Common myeloid progenitor, CD34-positive (primary cell): ENCODE data around the gene ITPK1.

ENCODE experiments used
- CTCF ChIA-PET: fragments of 350-600 bp; sonication (Branson Sonifier 250); formaldehyde crosslinking; loops from one replicate; lab custom pipeline; 2021; ENCODE audit warnings: antibody characterized with exemption; lab: Charles Lee
- POLR2A ChIA-PET: fragments of 350-600 bp; sonication (Branson Sonifier 250); formaldehyde crosslinking; loops from one replicate; lab custom pipeline; 2021; ENCODE audit warnings: antibody characterized with exemption; lab: Charles Lee
- DNase-seq, 3 donors: peaks; one replicate each; pipeline versions ENCODE4 v3.0.0 to v3.0.0-alpha.2; 2013
- H3K27ac ChIP-seq, 2 experiments: 1 replicate in 1 of 2; 2 replicates in 1 of 2; pipeline ENCODE4 v1.7.0; 2013; ENCODE audit warnings: inconsistent platforms in 2 of 2, low read length in 2 of 2, mild to moderate bottlenecking in 2 of 2, low read depth in 1 of 2, moderate library complexity in 1 of 2; ENCODE audit not compliant: severe bottlenecking in 2 of 2, insufficient read depth in 1 of 2, poor library complexity in 1 of 2
- H3K27me3 ChIP-seq, 5 experiments: replicated peaks in 2 of 5; 1 replicate in 3 of 5; 2 replicates in 2 of 5; pipeline versions ENCODE4 v1.6.1 to v1.7.0; 2013; ENCODE audit warnings: low read length in 4 of 5, mild to moderate bottlenecking in 2 of 5, moderate library complexity in 2 of 5, inconsistent platforms in 1 of 5; ENCODE audit not compliant: insufficient read depth in 5 of 5, control insufficient read depth in 4 of 5
- H3K36me3 ChIP-seq, 4 experiments: 1 replicate in 2 of 4; 2 replicates in 2 of 4; pipeline versions ENCODE4 v1.6.1 to v1.7.0; 2013; ENCODE audit warnings: low read length in 3 of 4, control low read depth in 1 of 4, mild to moderate bottlenecking in 1 of 4; ENCODE audit not compliant: control insufficient read depth in 4 of 4, insufficient read depth in 4 of 4
- H3K4me1 ChIP-seq, 4 experiments: 1 replicate in 3 of 4; 2 replicates in 1 of 4; pipeline versions ENCODE4 v1.6.1 to v1.7.1; 2013; ENCODE audit warnings: low read length in 3 of 4, mild to moderate bottlenecking in 3 of 4, control low read depth in 1 of 4, inconsistent platforms in 1 of 4, moderate library complexity in 1 of 4; ENCODE audit not compliant: control insufficient read depth in 4 of 4, insufficient read depth in 4 of 4; ENCODE audit errors: control extremely low read depth in 1 of 4
- H3K4me3 ChIP-seq, 7 experiments: 1 replicate in 4 of 7; 2 replicates in 3 of 7; pipeline versions ENCODE4 v1.5.1 to v1.7.0; 2013; ENCODE audit warnings: mild to moderate bottlenecking in 7 of 7, low read length in 6 of 7, moderate library complexity in 6 of 7, inconsistent platforms in 2 of 7, low read depth in 2 of 7, control low read depth in 1 of 7; ENCODE audit not compliant: insufficient read depth in 4 of 7, control insufficient read depth in 1 of 7; ENCODE audit errors: extremely low read depth in 1 of 7
- H3K9me3 ChIP-seq, 5 experiments: 1 replicate in 4 of 5; 2 replicates in 1 of 5; pipeline versions ENCODE4 v1.6.1 to v1.7.1; 2013; ENCODE audit warnings: low read length in 4 of 5, mild to moderate bottlenecking in 2 of 5, inconsistent platforms in 1 of 5, low read depth in 1 of 5, moderate library complexity in 1 of 5; ENCODE audit not compliant: control insufficient read depth in 4 of 5, insufficient read depth in 2 of 5; ENCODE audit errors: control extremely low read depth in 1 of 5
- WGBS: methylation state at CpG from one replicate; pipeline ENCODE4 v1.1.5; 2013; ENCODE audit not compliant: insufficient coverage; 5-methylcytosine and 5-hydroxymethylcytosine counted together

Gene ITPK1

DNA sequence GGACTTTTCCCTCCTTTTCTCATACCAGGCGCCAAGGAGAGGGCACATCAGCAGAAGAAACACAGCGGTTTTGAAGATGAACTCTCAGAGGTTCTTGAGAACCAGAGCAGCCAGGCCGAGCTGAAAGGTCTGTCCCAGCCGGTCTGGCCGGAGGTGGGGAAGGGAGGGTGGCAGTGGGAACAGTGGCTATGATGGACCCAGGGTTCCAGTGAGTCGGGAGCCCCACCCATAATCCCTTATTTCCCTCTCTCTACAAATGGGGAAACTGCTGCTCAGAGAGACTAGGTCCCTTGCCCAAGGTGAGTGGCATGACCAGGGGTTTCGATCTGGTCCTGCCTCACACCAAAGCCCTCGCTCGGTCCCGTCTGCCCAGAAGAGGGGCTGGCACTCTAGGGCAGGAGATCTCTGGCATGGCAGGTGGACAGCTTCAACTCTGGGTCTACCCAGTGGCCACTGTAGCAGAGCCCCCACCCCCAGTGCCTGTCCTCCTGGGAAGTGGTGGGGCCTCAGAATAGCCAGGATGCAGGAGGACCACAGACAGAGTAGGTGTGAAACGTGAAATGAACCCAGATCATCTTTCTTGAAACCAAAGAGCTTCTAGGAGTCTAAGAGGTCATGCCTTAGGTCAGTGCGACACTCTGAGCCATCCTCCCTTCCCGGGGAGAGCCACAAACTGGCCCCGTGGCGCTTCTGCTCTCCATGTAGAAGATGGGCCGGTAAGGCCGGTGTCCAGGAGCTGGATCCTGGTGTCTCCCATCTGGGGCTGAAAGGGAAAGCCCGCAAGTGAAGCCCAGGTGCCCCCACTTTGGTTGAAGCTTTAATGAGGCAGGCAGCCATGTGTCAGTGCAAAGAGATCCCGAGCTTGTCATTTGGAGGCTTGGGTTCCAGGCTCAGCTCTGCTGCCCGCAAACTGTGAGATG, 185.8 kb downstream of the ITPK1 start:
- POLR2A ChIA-PET: interaction anchor here (0.6 kb wide), 1 partner anchor 541 kb away, joined by 4 read pairs; no protein-coding TSS in a partner anchor
- H3K9me3 ChIP-seq: no peaks in the 10 kb centered on the region
- H3K4me1 ChIP-seq: no peaks in the 10 kb centered on the region
- H3K27ac ChIP-seq: no peak overlapping the region
- DNase-seq: no peak
- 97% methylated on average over 17 of the region's 20 CpGs for whole genome bisulfite sequencing
- H3K36me3 ChIP-seq: no peaks in the 10 kb centered on the region
- no peak overlapping the region for H3K4me3 ChIP-seq
- CTCF ChIA-PET: interaction anchor here (0.9 kb wide), 1 partner anchor 22 kb away, joined by 3 read pairs; no protein-coding TSS in a partner anchor
- H3K27me3 ChIP-seq: peaks cover 0 to 12% (median 8%) of the 10 kb centered on the region in 5 experiments

DNA sequence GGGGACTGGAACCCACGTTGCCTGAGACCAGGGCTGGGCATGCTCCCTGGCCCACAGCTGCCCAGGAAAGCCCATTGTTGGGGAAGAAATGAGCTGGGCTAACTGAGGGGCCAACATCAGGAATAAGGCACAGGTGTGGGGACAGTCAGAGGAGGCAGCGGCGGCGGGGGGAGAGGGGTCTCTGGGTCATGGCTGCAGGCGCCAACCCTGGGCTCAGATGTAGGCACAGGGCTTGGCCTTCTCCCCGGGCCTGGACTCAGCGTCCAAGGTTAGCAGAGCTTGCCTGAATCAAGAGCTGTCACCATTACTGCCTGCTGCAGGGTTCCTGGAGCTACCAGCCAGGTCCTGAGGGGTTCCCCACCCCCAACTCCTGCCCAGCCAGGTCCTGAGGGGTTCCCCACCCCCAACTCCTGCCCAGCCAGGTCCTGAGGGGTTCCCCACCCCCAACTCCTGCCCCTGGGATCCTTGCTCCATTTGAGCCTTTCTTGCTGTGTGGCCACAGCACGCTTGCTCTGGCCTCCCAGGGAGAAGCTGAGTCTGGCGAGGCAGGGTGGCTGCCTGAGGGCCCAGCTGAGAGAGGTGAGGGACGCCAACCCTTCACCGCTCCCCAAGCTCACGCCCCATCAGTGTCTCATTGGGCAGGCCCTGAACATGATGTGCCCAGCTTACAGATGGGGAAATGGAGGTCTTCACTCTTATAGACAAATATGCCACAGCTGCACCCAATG, 186.6 kb downstream of the ITPK1 start:
- Histone ChIP-seq H3K4me1 (no peaks in the 10 kb centered on the region), H3K27me3 (peaks cover 2 to 20% (median 8%) of the 10 kb centered on the region in 5 experiments), H3K9me3 (no peaks in the 10 kb centered on the region), H3K4me3 (no peak overlapping the region), H3K27ac (no peak overlapping the region), H3K36me3 (no peaks in the 10 kb centered on the region)
- WGBS: 91% methylated on average over 9 of the region's 12 CpGs
- no peak for DNase-seq
- ChIA-PET POLR2A (no interaction called here), CTCF (no interaction called here)

DNA sequence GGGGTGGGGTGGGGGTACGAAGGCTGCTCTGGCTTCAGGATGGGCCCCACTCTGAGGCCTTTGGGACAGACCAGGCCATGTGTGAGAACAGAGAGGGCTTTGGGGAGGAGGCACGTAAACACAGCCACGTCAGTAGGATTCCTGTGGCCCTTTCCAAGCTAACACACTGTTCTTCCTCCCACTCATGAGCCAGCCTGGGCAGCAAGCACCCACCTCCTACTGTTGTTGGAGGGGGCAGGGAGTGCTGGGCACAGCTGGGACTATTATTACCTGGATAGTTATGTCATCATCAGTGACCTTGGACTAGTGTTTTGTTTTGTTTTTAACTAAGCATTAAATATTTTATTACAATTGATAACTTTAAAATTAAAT, 187.5 kb downstream of the ITPK1 start:
- WGBS: 100% methylated on average over 1 of the region's 3 CpGs
- Histone ChIP-seq H3K4me3 (no peak overlapping the region), H3K9me3 (no peaks in the 10 kb centered on the region), H3K4me1 (peaks cover 0 to 4% (median under 1%) of the 10 kb centered on the region in 4 experiments), H3K27me3 (peaks cover 2 to 29% (median 9%) of the 10 kb centered on the region in 5 experiments), H3K36me3 (no peaks in the 10 kb centered on the region), H3K27ac (no peak overlapping the region)
- CTCF ChIA-PET: no interaction called here
- DNase-seq: no peak
- POLR2A ChIA-PET: no interaction called here

DNA sequence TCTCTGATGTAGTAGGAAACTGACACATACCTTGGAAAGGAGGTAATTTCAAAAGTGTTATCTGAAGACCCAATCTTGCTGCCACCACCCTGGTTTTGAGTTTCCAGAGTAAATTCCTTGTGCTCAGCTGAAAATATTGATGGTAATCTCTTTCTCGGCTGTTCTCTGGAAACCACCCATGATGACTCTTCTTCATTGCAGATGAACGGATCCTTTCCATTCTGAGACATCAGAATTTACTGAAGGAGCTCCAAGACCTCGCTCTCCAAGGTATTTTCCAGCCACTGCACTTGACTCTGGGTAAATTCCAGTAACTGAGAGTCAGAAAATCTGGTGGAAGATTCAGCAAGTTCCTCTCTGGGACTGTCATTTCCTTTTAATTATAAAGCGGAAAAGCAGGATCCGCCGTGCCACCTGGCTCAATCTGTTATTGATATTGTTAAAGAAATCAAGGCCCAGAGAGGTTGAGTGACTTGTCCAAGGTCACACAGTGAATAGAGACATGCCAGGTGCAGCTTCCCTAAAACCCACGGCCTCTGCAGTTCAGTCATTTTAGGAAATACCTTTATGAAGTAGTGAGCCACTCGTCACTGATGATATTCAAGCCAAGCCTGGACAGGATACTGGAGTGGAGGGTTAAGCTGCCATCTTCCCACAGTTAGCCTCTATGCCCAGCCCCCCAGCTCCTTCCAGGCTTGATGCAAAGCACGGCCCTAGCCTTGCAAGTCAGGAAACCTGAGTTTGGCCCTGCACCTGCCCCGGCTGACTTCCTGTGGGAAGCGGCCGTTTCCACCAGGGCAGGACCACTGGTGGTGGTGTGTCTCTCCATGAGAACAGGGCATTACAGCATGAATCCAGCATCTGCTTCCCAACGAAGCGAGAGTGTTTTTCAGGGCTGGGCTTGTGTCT, 188.1 kb downstream of the ITPK1 start:
- DNase-seq: no peak
- H3K9me3 ChIP-seq: no peaks in the 10 kb centered on the region
- ChIA-PET CTCF (no interaction called here), POLR2A (no interaction called here)
- peaks cover 0 to 7% (median 5%) of the 10 kb centered on the region in 4 experiments for H3K4me1 ChIP-seq
- no peak overlapping the region for H3K27ac ChIP-seq
- H3K27me3 ChIP-seq: peaks cover 2 to 35% (median 11%) of the 10 kb centered on the region in 5 experiments
- 75% methylated on average over 14 of the region's 14 CpGs for WGBS
- no peaks in the 10 kb centered on the region for H3K36me3 ChIP-seq
- H3K4me3 ChIP-seq: no peak overlapping the region

DNA sequence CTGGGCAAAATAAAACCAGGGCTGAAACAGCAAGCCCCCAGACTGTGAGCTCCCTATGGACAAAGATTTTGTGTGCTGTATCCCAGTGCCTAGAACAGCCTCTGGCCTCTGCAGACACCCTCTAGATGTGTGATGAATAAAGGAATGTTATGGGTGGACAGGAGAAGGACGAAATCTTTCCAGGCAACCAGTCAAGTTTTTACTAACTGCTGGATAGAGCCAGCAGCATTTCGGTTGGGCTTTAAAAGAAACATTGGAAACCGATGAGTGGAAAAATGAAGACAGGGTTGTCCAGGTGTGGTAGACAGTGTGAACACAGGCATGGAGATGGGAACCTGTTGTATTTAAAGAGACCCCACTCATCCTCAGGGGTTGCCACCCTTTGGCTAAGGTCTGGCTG, 188.8 kb downstream of the ITPK1 start:
- Histone ChIP-seq H3K27me3 (peaks cover 2 to 42% (median 13%) of the 10 kb centered on the region in 5 experiments), H3K4me1 (peaks cover 0 to 7% (median 5%) of the 10 kb centered on the region in 4 experiments), H3K9me3 (no peaks in the 10 kb centered on the region), H3K36me3 (no peaks in the 10 kb centered on the region), H3K4me3 (no peak overlapping the region), H3K27ac (no peak overlapping the region)
- CTCF ChIA-PET: no interaction called here
- POLR2A ChIA-PET: no interaction called here
- WGBS: 100% methylated on average over 2 of the region's 3 CpGs
- DNase-seq: no peak

DNA sequence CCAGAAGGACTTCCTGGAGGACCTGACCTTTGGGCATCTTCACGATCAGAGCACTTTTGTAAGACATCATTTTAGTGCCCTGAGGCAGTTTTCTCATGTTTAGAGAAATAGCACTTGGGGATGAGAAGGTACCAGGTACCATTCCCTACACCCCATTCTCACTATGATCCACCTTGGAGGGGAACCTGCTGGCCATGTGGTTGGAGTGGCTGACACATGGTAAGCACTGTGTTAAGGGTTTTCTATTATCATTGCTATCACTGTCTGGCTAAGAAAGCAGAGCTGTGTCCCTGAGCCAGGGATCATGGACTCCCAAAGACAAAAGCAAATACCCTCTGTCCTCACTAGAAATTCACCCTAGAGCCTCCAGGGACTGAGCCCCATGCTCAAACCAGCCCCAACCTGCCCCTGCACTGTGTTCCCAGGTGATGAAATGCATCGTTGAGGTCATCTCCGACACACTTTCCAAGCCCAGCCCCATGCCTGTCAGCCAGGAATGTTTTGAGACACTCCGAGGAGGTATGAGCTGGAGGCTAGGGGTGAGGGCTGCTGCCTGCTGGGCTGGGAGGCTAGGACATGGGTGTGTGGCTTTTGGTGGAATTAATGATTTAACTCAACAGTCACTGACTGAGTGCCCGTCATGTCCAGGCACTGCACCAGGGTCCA, 189.4 kb downstream of the ITPK1 start:
- no peak overlapping the region for H3K4me3 ChIP-seq
- ChIA-PET POLR2A (no interaction called here), CTCF (interaction anchor here (0.7 kb wide), 1 partner anchor 11 kb away, joined by 3 read pairs; no protein-coding TSS in a partner anchor)
- no peaks in the 10 kb centered on the region for H3K36me3 ChIP-seq
- DNase-seq: no peak
- H3K27me3 ChIP-seq: peaks cover 2 to 48% (median 13%) of the 10 kb centered on the region in 5 experiments
- H3K9me3 ChIP-seq: no peaks in the 10 kb centered on the region
- no peak overlapping the region for H3K27ac ChIP-seq
- H3K4me1 ChIP-seq: peaks cover 0 to 7% (median 5%) of the 10 kb centered on the region in 4 experiments
- 83% methylated on average over 5 of the region's 5 CpGs for WGBS
